Measurements from ENCODE around the gene LRCH1.

Gene LRCH1

DNA sequence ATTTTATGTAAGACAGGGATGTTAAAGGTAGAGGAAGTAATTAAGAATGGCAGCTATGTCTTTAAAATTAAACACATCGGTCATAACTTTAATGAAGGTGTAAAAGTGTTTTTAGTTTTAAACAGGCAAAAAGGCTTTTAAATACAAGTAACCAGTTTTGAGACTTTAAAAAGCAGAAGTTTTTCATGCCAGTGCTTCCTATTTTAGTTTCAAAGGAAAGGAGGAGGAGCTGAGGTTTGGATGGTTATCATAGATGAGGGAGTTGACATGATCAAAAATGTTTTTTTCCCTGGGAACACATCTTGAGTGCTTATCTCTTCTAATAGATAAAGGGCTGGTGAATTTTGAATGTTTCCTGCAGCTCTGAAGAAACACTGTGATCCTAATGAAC is 42.9 kb downstream of the LRCH1 start:
- no peak for DNase-seq
- Histone ChIP-seq H3K27me3 (replicated peaks) (no peaks in the 10 kb centered on the region), H3K27ac (no peak overlapping the region), H3K4me3 (ENCODE audit: low read depth, low read length) (no peak overlapping the region), H3K36me3 (replicated peaks) (no peaks in the 10 kb centered on the region)
- in situ Hi-C loops (cut with HindIII; ENCODE audit: low pct_ligation_motif_present, low sequenced_read_pairs), result no loop called here
- TF ChIP-seq, protein P1, sequence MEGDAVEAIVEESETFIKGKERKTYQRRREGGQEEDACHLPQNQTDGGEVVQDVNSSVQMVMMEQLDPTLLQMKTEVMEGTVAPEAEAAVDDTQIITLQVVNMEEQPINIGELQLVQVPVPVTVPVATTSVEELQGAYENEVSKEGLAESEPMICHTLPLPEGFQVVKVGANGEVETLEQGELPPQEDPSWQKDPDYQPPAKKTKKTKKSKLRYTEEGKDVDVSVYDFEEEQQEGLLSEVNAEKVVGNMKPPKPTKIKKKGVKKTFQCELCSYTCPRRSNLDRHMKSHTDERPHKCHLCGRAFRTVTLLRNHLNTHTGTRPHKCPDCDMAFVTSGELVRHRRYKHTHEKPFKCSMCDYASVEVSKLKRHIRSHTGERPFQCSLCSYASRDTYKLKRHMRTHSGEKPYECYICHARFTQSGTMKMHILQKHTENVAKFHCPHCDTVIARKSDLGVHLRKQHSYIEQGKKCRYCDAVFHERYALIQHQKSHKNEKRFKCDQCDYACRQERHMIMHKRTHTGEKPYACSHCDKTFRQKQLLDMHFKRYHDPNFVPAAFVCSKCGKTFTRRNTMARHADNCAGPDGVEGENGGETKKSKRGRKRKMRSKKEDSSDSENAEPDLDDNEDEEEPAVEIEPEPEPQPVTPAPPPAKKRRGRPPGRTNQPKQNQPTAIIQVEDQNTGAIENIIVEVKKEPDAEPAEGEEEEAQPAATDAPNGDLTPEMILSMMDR (IDR thresholded peaks at IDR 0.05; ENCODE audit: low read depth, low read length, missing control alignments), result no peak

DNA sequence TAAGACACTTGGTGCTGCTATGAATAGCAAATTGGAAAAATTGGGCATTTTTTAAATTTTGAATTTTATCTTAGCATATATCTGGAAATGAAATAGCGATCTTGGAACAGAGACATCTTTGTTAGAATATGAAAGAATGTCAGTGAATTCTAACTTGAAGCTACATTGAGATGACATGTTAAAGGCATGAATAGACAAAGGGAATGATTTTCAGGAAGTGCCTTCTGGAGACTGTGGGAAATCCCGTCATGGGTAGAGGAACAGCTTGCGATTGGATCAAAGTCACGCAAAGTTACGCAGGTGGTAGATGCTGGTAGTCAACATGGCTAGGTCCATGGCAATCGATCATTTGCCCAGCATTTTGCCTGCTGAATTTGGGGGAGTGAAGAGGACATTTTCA is 43.5 kb downstream of the LRCH1 start:
- Histone ChIP-seq H3K36me3 (replicated peaks) (no peaks in the 10 kb centered on the region), H3K27ac (no peak overlapping the region), H3K27me3 (replicated peaks) (no peaks in the 10 kb centered on the region), H3K4me3 (ENCODE audit: low read depth, low read length) (no peak overlapping the region)
- in situ Hi-C loops (cut with HindIII; ENCODE audit: low pct_ligation_motif_present, low sequenced_read_pairs), result no loop called here
- DNase-seq, result no peak
- TF ChIP-seq, protein P1 (IDR thresholded peaks at IDR 0.05; ENCODE audit: low read depth, low read length, missing control alignments), result no peak

DNA sequence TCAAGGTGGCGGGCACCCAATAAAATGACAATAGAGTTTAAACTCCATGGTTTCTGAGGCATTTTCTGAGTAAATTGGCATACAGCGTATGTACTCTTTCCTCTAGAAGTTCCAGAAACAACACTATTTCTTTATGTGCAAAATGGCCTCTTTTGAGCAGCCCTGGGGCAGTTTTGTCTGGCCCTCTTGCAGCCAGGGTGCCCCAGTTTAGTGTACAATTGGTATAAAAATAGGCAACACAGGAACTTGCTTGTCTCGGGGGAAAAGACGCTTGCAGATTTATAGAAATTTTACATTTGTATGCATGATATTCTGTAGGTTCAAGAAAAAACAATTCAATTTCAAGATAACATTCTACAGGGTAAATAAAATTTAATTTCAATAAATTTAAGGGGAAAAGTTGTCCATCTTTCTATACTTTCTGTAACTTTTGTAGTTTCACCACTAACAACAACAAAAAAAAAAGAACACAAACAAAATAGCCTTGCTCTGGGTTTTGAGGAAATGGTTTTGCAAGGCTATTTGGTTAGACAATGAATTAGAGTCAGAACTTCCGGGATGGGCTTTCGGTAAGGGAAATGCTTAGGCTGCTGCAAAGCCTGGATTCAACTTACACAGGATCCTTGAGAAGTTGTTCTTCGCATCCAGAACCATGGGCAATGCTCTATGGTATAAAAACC is 45.3 kb downstream of the LRCH1 start:
- in situ Hi-C loops (cut with HindIII; ENCODE audit: low pct_ligation_motif_present, low sequenced_read_pairs), result no loop called here
- H3K4me3 ChIP-seq (ENCODE audit: low read depth, low read length), result no peak overlapping the region

DNA sequence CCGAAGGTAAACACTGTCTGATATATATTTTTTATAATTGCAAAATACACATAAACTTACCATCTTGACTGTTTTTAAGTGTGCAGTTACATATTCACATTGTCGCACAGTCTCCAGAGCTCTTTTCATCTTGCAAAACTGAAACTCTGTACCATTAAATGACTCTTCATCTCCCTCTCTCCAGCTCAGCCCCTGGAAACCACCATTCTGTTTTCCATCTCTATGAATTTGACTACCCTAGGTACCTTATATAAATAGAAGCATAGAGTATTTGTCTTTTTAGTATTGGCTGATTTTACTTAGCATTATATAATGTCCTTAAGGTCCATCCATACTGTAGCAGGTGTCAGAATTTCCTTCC is 45.8 kb downstream of the LRCH1 start:
- TF ChIP-seq, protein P1 (IDR thresholded peaks at IDR 0.05; ENCODE audit: low read depth, low read length, missing control alignments), result no peak
- Histone ChIP-seq H3K27me3 (replicated peaks) (no peaks in the 10 kb centered on the region), H3K36me3 (replicated peaks) (no peaks in the 10 kb centered on the region), H3K27ac (no peak overlapping the region), H3K4me3 (ENCODE audit: low read depth, low read length) (no peak overlapping the region)
- in situ Hi-C loops (cut with HindIII; ENCODE audit: low pct_ligation_motif_present, low sequenced_read_pairs), result no loop called here
- DNase-seq, result no peak

More for the DNA sequence above, 45.3 kb downstream of the LRCH1 start:
- H3K27ac ChIP-seq, result no peak overlapping the region
- no peaks in the 10 kb centered on the region for H3K27me3 ChIP-seq (replicated peaks)
- TF ChIP-seq, protein P1 (IDR thresholded peaks at IDR 0.05; ENCODE audit: low read depth, low read length, missing control alignments), result no peak
- no peaks in the 10 kb centered on the region for H3K36me3 ChIP-seq (replicated peaks)
- no peak for DNase-seq

DNA sequence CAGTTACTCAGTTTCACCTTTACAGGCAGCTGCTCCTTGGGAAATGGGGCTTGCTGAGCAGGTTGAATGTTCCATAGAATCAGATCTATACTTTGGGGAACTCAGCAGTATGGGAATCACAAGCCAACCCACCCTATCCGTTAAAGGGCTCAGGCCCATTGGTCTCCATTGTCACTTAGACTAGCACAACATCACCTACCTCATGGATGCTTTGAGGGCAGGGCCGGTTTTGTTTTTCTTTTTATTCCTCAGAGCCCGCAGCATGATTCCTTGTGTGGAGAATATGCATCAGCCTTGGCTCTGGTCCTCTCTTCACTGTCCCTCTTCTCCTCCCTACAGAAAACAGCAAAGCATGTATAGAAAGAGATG is 48.0 kb downstream of the LRCH1 start:
- H3K36me3 ChIP-seq (replicated peaks), result no peaks in the 10 kb centered on the region

More for the DNA sequence above, 48.0 kb downstream of the LRCH1 start:
- TF ChIP-seq, protein P1 (IDR thresholded peaks at IDR 0.05; ENCODE audit: low read depth, low read length, missing control alignments), result no peak
- Histone ChIP-seq H3K27me3 (replicated peaks) (no peaks in the 10 kb centered on the region), H3K4me3 (ENCODE audit: low read depth, low read length) (no peak overlapping the region), H3K27ac (no peak overlapping the region)
- in situ Hi-C loops (cut with HindIII; ENCODE audit: low pct_ligation_motif_present, low sequenced_read_pairs), result no loop called here
- DNase-seq, result no peak

All from brain microvascular endothelial cell (primary cell).